ENCODE results near the gene IFT122. TPM values are rescaled to one million over a fixed set of nuclear protein-coding genes. Genes with fewer than 3 reads are reported as not detected.

The IFT122 gene
- total and polyA plus RNA-seq, 2 of the 4 experiments (the other 2 are of a cell fraction), result 16.8 to 28.0 TPM

DNA sequence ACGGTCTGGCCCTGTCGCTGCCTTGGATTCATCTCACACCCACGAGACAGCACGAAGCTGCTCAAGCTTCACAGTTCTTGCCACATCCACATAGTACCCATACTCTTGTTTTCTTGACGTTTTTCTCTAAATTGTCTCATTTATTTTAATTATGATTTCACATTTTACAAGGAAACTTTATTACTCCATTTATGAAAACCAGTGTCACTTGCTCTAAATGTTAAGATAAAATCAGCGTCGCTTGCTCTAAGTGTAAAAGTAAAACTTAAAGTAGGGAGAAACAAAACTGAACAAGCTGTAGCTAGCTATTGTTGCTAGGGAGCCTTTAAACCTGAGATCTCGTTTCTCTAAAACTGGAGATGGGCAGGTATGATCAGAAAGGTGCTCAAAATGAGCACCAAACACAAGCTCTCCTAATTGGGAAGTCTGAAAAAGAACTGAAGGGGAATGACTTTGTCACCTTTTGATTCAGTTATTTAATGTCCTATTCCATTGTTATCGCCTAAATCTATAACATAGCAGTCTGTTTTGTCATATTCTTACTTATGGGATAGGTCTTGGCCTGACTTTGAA lies 680 bp downstream of the IFT122 start (continued):
- TF ChIP-seq, protein P1, sequence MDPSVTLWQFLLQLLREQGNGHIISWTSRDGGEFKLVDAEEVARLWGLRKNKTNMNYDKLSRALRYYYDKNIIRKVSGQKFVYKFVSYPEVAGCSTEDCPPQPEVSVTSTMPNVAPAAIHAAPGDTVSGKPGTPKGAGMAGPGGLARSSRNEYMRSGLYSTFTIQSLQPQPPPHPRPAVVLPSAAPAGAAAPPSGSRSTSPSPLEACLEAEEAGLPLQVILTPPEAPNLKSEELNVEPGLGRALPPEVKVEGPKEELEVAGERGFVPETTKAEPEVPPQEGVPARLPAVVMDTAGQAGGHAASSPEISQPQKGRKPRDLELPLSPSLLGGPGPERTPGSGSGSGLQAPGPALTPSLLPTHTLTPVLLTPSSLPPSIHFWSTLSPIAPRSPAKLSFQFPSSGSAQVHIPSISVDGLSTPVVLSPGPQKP (IDR thresholded peaks at IDR 0.05; ENCODE audit: borderline replicate concordance, low read depth, low read length), result no peak
- TF ChIP-seq NFE2L2 (IDR thresholded peaks at IDR 0.05; ENCODE audit: low read depth, low read length), result no peak

DNA sequence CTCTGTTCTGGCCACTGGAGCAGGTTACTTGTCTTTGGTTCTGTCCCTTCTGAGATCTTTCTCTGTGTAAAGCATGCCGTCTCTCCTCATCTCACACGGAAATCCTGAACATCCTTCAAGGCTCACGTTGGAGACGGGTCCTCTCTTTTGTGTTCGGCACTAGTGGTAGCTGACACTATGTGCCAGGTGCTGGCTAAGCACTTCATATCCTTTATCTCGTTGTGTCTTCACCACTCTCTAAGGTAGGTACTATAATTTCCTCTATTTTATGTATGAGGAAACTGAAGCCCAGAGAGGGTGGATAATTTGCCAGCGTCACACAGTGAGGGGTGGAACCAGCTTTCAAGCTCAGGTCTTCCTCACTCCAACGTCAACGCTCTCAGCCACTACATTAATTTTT lies 1.2 kb downstream of the IFT122 start:
- H3K23ac ChIP-seq (ENCODE audit: low read depth, low read length), result peak overlapping the region; percentile 97
- no peaks in the 10 kb centered on the region for H3K9me3 ChIP-seq (ENCODE audit: control insufficient read depth, insufficient read depth, low read length)
- H3K4me2 ChIP-seq (ENCODE audit: low read depth, low read length), result peak overlapping the region; percentile 80
- H3K27ac ChIP-seq (ENCODE audit: insufficient read depth, low read length), result peak overlapping the region; percentile 81
- peak overlapping the region; percentile 44; the same call in 1 of the 2 replicates for H3K18ac ChIP-seq (ENCODE audit: low read depth, low read length)
- ATAC-seq (ENCODE audit: low read depth) (no peak), DNase-seq (no peak)
- H3K4me1 ChIP-seq (ENCODE audit: control insufficient read depth, insufficient read depth, low read length), result peaks cover 4% of the 10 kb centered on the region
- ChIA-PET POLR2A (ENCODE audit: unreplicated experiment) (no interaction called here), CTCF (interaction anchor here (0.9 to 1.8 kb wide), 4 partner anchors 31 to 58 kb away, joined by 3 to 6 read pairs (median 4); no protein-coding TSS in a partner anchor)
- H4K20me1 ChIP-seq (ENCODE audit: insufficient read depth, low read length), result no peaks in the 10 kb centered on the region
- peak overlapping the region; percentile 61; the same call in 1 of the 2 replicates for H2BK20ac ChIP-seq (ENCODE audit: low read depth, low read length)
- H2AFZ ChIP-seq (replicated peaks; ENCODE audit: low read length, poor library complexity), result peak overlapping the region; percentile 76
- no peak overlapping the region for H2AK9ac ChIP-seq (replicated peaks; ENCODE audit: low read depth, low read length, poor library complexity)
- 0 out of 2 replicates have a peak, but pooled peaks have one; percentile 10 for TF ChIP-seq MAFK (IDR thresholded peaks at IDR 0.05; ENCODE audit: low read depth, low read length)
- TF ChIP-seq, protein P1 (IDR thresholded peaks at IDR 0.05; ENCODE audit: borderline replicate concordance, low read depth, low read length), result no peak
- no peak for TF ChIP-seq NFE2L2 (IDR thresholded peaks at IDR 0.05; ENCODE audit: low read depth, low read length)
- TF ChIP-seq BHLHE40 (IDR thresholded peaks at IDR 0.05; ENCODE audit: low read depth, low read length), result no peak
- dilution Hi-C loops (cut with HindIII; ENCODE audit: low sequenced_read_pairs, unreplicated experiment), result no loop called here
- peak overlapping the region; percentile 81 for H3K14ac ChIP-seq (replicated peaks; ENCODE audit: low read depth, low read length)
- H3K27me3 ChIP-seq (ENCODE audit: control insufficient read depth, insufficient read depth, low read length), result no peaks in the 10 kb centered on the region
- peak overlapping the region; percentile 53 for H2BK120ac ChIP-seq (ENCODE audit: low read depth, low read length)
- H3K36me3 ChIP-seq (ENCODE audit: control insufficient read depth, insufficient read depth, low read length), result peaks cover 6% of the 10 kb centered on the region; the same call in 1 of the 2 replicates
- H4K91ac ChIP-seq (ENCODE audit: insufficient read depth, low read depth, low read length), result peak overlapping the region; percentile 40; the same call in 1 of the 2 replicates
- in situ Hi-C loops (cut with MboI; ENCODE audit: low sequenced_read_pairs), result no loop called here
- intact Hi-C loops (cut with micrococcal nuclease), result loop anchor here (2.0 to 5.0 kb wide), 5 partner anchors 46 to 386 kb away; no protein-coding TSS in a partner anchor
- peak overlapping the region; percentile 79 for H3K9ac ChIP-seq (ENCODE audit: low read depth, low read length)
- H4K5ac ChIP-seq (ENCODE audit: low read depth, low read length), result peak overlapping the region; percentile 60; the same call in 1 of the 2 replicates
- peak overlapping the region; percentile 83; the same call in 2 of the 3 replicates for H2BK15ac ChIP-seq (ENCODE audit: low read depth, low read length)
- H3K9me1 ChIP-seq (ENCODE audit: insufficient read depth, low read length), result peaks cover 6% of the 10 kb centered on the region; the same call in 1 of the 2 replicates
- H3K56ac ChIP-seq (ENCODE audit: extremely low read depth, insufficient read depth, low read length), result peak overlapping the region; percentile 83; the same call in 1 of the 2 replicates
- peak overlapping the region; percentile 62 for H3K4me3 ChIP-seq (ENCODE audit: insufficient read depth, low read depth, low read length)
- peak overlapping the region; percentile 36 to 83; a peak in 3 of 4 replicates for H4K8ac ChIP-seq (ENCODE audit: low read depth in 2 of 2, low read length in 2 of 2)
- peak overlapping the region; percentile 92 for H3K4ac ChIP-seq (ENCODE audit: low read depth, low read length)
- WGBS, 2 experiments (ENCODE audit: extremely low coverage in 2 of 2, insufficient read length in 1 of 2), result 60% methylated on average over 1 of the region's 9 CpGs; no CpG with 5 or more reads in 1 of the 2 experiments
- peak overlapping the region; percentile 92 for H2BK5ac ChIP-seq (ENCODE audit: low read depth, low read length, poor library complexity, severe bottlenecking)
- BruUV-seq (replicated peaks), result no TSS peak
- peaks cover 24 to 70% of the 10 kb centered on the region in 2 experiments for H3K79me1 ChIP-seq (ENCODE audit: low read depth in 1 of 2, low read length in 2 of 2)
- peak overlapping the region; percentile 92 for H2AK5ac ChIP-seq (ENCODE audit: low read depth, low read length)

Data from IMR-90 (cell line).